Tibial nerve (tissue), 4 donors: ENCODE measurements around the gene ERG28. TPM values are rescaled to one million over a fixed set of nuclear protein-coding genes. Genes with fewer than 3 reads are reported as not detected.
A peak's percentile ranks its signal among the peaks of the same experiment; 100 is the strongest.

Source experiments
- DNase-seq, 2 donors: peaks; one replicate each; pipeline ENCODE4 v3.0.0-alpha.2; 2019; ENCODE audit warnings: low spot score in 2 of 2
- H3K27ac ChIP-seq, 4 donors: fragments of 200-600 bp; sonication (generic) in 3 of 4; one replicate each; pipeline ENCODE4 v1.5.1; 2017 to 2019; ENCODE audit warnings: mild to moderate bottlenecking in 1 of 4
- H3K27me3 ChIP-seq, 2 donors: fragments of 200-600 bp; sonication (generic) in 1 of 2; one replicate each; pipeline versions ENCODE4 v1.5.1 to v1.6.0; 2017 to 2019
- H3K36me3 ChIP-seq, 3 donors: fragments of 200-600 bp; sonication (generic); one replicate each; pipeline ENCODE4 v1.5.1; 2018 to 2019
- H3K4me1 ChIP-seq, 4 donors: fragments of 200-600 bp; sonication (generic) in 3 of 4; one replicate each; pipeline ENCODE4 v1.5.1; 2017 to 2019
- H3K4me3 ChIP-seq, 4 donors: fragments of 200-600 bp; sonication (generic) in 3 of 4; one replicate each; pipeline ENCODE4 v1.5.1; 2017 to 2019; ENCODE audit warnings: mild to moderate bottlenecking in 1 of 4, moderate library complexity in 1 of 4
- H3K9me3 ChIP-seq, 4 donors: fragments of 200-600 bp; sonication (generic) in 3 of 4; one replicate each; pipeline ENCODE4 v1.5.1; 2017 to 2019
- EP300 ChIP-seq, 2 donors: sonication (generic); formaldehyde crosslinking; IDR thresholded peaks; one replicate each; pipeline ENCODE4 v1.6.1; 2017; ENCODE audit warnings: antibody characterized with exemption in 2 of 2, mild to moderate bottlenecking in 1 of 2
- POLR2A ChIP-seq, 2 donors: fragments of 450-650 bp; IDR thresholded peaks; one replicate each; pipeline ENCODE4 v1.6.1; 2017; ENCODE audit warnings: antibody characterized with exemption in 2 of 2, mild to moderate bottlenecking in 2 of 2, moderate library complexity in 2 of 2
- WGBS, 2 donors: methylation state at CpG; one replicate each; pipeline ENCODE4 v1.1.5; 2018; 5-methylcytosine and 5-hydroxymethylcytosine counted together
- total RNA-seq, 4 donors: library from RNA; depleted of rRNA; stranded (reverse); fragments of >200 nt; gene quantifications; one replicate each; pipeline ENCODE4 v1.1.0, GENCODE V29; 2016
- TF ChIP-seq, protein P1 (sequence below), 5 experiments: fragments of 200-600 bp in 3 of 5; fragments of 450-650 bp in 2 of 5; sonication (generic) in 3 of 5; IDR thresholded peaks; one replicate each; pipeline ENCODE4 v1.5.1; 2016 to 2019; ENCODE audit warnings: antibody characterized with exemption in 5 of 5, mild to moderate bottlenecking in 3 of 5, moderate library complexity in 2 of 5

ERG28 gene
- total RNA-seq, 4 donors from 2014 or later, result 4.5 to 7.6 (median 5.1) TPM

DNA sequence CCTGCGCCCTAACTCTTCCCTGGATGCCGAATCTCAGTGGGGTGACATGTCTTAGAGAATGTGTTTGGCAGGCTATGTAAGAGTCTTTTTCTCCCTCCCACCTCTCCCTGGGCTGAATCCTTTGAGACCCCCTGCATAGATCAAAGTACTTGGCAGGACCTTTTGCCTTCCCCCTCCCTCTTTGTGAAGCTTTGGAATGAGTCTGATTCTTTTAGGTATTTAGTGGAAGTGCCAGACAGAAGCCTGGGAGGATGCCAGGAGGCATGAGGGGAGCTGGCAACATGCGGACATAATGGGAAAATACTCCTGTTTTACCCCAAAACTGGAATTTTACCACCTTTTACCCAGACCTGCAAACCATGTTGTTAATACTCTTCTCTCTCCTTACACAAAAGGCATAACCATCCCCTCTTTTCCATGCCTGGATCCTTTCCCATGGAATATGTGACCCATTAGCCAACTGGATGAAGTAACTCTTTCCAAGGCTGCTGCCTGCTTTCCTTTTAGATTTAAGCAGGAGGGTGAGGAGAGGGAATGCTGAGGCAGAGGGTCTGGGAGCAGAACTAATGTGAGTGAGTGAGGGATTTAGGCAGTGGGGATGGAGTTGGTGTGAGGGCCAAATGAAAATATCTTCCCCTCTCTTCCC is 42.1 kb upstream of the ERG28 start:
- WGBS, 2 donors, result 52 to 82% methylated on average over 3 of the region's 3 CpGs
- TF ChIP-seq, protein P1, sequence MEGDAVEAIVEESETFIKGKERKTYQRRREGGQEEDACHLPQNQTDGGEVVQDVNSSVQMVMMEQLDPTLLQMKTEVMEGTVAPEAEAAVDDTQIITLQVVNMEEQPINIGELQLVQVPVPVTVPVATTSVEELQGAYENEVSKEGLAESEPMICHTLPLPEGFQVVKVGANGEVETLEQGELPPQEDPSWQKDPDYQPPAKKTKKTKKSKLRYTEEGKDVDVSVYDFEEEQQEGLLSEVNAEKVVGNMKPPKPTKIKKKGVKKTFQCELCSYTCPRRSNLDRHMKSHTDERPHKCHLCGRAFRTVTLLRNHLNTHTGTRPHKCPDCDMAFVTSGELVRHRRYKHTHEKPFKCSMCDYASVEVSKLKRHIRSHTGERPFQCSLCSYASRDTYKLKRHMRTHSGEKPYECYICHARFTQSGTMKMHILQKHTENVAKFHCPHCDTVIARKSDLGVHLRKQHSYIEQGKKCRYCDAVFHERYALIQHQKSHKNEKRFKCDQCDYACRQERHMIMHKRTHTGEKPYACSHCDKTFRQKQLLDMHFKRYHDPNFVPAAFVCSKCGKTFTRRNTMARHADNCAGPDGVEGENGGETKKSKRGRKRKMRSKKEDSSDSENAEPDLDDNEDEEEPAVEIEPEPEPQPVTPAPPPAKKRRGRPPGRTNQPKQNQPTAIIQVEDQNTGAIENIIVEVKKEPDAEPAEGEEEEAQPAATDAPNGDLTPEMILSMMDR (IDR thresholded peaks at IDR 0.05), result no peak
- no peak for TF ChIP-seq POLR2A (IDR thresholded peaks at IDR 0.05)
- TF ChIP-seq EP300 (IDR thresholded peaks at IDR 0.05), result peak in 1 of 2 donors; percentile 16
- peak overlapping the region in 1 of 4 donors; percentile 22 for H3K27ac ChIP-seq

DNA sequence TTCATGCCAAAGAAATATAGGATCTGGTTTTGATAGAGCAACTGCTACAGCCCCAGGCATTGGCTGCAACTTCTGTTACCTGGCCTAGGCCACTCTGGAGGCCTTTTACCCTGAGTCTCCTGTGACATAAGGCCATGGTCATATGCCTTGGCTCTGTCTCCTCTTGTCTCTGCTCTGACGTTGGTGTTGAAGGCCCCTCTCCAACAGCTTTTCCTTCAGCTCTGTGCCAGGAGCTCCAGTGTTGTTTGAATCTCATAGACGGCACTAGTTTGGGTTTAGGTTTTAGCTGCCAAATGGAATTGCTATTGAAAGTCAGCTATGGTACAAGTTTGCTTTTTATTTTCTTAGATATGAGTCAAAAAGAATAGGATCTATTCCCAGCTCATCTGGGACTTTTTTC is 41.4 kb upstream of the ERG28 start:
- Histone ChIP-seq H3K27ac (peak overlapping the region in 1 of 4 donors; percentile 22), H3K9me3 (no peaks in the 10 kb centered on the region), H3K4me1 (peaks cover 0 to 26% (median 8%) of the 10 kb centered on the region in 4 donors), H3K4me3 (no peak overlapping the region), H3K36me3 (peaks cover 0 to 63% (median 0%) of the 10 kb centered on the region in 3 donors), H3K27me3 (no peaks in the 10 kb centered on the region)
- DNase-seq, result no peak
- WGBS, 2 donors, result 37 to 50% methylated on average over 2 of the region's 2 CpGs
- TF ChIP-seq, protein P1 (IDR thresholded peaks at IDR 0.05), result no peak
- TF ChIP-seq EP300 (IDR thresholded peaks at IDR 0.05) (no peak), POLR2A (IDR thresholded peaks at IDR 0.05) (no peak)

More for the DNA sequence above, 42.1 kb upstream of the ERG28 start:
- H3K27me3 ChIP-seq, result no peaks in the 10 kb centered on the region
- no peaks in the 10 kb centered on the region for H3K9me3 ChIP-seq
- H3K36me3 ChIP-seq, result peaks cover 0 to 62% (median 0%) of the 10 kb centered on the region in 3 donors
- peak in 1 of 2 donors; percentile 16 for DNase-seq
- no peak overlapping the region for H3K4me3 ChIP-seq
- peaks cover 0 to 21% (median 6%) of the 10 kb centered on the region in 4 donors for H3K4me1 ChIP-seq

DNA sequence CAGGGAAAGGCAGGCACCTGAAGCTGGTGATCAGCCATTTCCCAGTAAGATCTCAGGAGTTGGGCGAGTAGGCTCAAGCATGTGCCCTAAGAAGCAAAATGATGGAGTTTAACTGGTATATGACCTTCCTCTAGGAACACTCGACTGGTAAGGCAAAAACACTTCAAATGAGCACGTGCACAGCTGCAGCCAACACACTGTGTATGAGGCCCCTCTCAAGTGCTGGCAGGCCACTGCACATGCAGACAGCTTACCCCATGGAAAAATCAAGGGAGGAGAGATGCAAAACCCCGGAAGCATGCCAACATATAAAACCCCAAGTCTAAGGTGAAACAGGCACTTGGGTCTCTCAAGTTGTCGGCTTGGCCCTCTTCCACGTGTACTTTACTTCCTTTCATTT is 39.6 kb upstream of the ERG28 start:
- TF ChIP-seq POLR2A (IDR thresholded peaks at IDR 0.05) (no peak), EP300 (IDR thresholded peaks at IDR 0.05) (no peak)
- TF ChIP-seq, protein P1 (IDR thresholded peaks at IDR 0.05), result no peak
- peaks cover 0 to 67% (median 0%) of the 10 kb centered on the region in 3 donors for H3K36me3 ChIP-seq
- no peaks in the 10 kb centered on the region for H3K9me3 ChIP-seq
- no peak for DNase-seq
- no peak overlapping the region for H3K27ac ChIP-seq
- no peak overlapping the region for H3K4me3 ChIP-seq
- no peaks in the 10 kb centered on the region for H3K27me3 ChIP-seq
- 94 to 95% methylated on average over 6 of the region's 6 CpGs for WGBS, 2 donors
- peaks cover 0 to 34% (median 8%) of the 10 kb centered on the region in 4 donors for H3K4me1 ChIP-seq

DNA sequence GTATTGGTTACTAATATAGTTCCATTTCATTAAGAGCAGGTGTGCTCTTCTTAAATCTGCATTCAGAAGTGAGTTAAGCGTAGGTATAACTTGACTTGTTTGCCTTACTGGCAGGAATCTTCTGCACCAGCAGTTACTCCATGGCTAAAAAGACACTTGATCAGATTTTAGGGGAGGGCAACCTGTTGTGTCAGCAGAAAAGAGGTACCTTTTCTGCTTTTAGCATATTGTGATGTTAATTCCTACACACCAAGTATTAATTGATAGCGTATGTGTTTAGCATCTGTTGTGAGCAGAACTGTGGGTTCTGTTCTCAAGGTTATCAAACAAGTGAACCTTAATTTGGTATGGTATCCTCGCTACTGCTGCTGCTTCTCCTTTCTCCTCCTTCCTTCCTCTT is 38.7 kb upstream of the ERG28 start:
- WGBS, 2 donors, result 90 to 91% methylated on average over 3 of the region's 3 CpGs
- no peak overlapping the region for H3K27ac ChIP-seq
- H3K4me3 ChIP-seq, result no peak overlapping the region
- no peaks in the 10 kb centered on the region for H3K27me3 ChIP-seq
- peaks cover 0 to 72% (median 3%) of the 10 kb centered on the region in 3 donors for H3K36me3 ChIP-seq
- no peaks in the 10 kb centered on the region for H3K9me3 ChIP-seq
- peaks cover 0 to 34% (median 8%) of the 10 kb centered on the region in 4 donors for H3K4me1 ChIP-seq
- no peak for DNase-seq
- TF ChIP-seq, protein P1 (IDR thresholded peaks at IDR 0.05), result no peak
- no peak for TF ChIP-seq POLR2A (IDR thresholded peaks at IDR 0.05)
- no peak for TF ChIP-seq EP300 (IDR thresholded peaks at IDR 0.05)

DNA sequence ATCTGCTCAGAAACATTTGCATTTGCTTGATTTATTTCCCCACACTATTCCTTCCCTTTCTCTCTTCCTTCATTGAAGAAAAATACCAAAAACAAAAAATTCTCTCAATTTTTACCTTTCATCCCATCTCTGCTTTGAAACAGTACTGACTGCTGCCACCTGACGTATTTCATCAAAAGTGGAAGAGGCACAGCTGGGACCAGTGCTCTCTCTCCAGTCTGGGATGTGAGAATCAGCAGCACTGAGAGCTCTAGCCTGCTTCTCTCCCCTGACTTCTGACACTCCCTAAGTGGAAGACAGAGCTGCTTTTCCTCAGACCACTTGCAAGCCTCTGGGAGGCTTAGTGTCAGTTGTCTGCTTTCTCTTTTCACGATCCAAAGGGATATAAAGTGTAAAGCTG is 37.2 kb upstream of the ERG28 start:
- WGBS, 2 donors, result 51 to 62% methylated on average over 2 of the region's 2 CpGs
- Histone ChIP-seq H3K4me1 (peaks cover 0 to 34% (median 8%) of the 10 kb centered on the region in 4 donors), H3K4me3 (no peak overlapping the region), H3K27ac (peak overlapping the region in 3 of 4 donors; percentile 34 to 74 (median 38)), H3K9me3 (no peaks in the 10 kb centered on the region), H3K36me3 (peaks cover 0 to 78% (median 3%) of the 10 kb centered on the region in 3 donors), H3K27me3 (no peaks in the 10 kb centered on the region)
- DNase-seq, result no peak
- TF ChIP-seq, protein P1 (IDR thresholded peaks at IDR 0.05), result no peak
- no peak for TF ChIP-seq EP300 (IDR thresholded peaks at IDR 0.05)
